Measurements from ENCODE around the gene ZNF616. TPM values are rescaled to one million over a fixed set of nuclear protein-coding genes. Genes with fewer than 3 reads are reported as not detected.

Gene ZNF616
- total RNA-seq, 1 donor from 2014 or later, result 18.9 TPM

DNA sequence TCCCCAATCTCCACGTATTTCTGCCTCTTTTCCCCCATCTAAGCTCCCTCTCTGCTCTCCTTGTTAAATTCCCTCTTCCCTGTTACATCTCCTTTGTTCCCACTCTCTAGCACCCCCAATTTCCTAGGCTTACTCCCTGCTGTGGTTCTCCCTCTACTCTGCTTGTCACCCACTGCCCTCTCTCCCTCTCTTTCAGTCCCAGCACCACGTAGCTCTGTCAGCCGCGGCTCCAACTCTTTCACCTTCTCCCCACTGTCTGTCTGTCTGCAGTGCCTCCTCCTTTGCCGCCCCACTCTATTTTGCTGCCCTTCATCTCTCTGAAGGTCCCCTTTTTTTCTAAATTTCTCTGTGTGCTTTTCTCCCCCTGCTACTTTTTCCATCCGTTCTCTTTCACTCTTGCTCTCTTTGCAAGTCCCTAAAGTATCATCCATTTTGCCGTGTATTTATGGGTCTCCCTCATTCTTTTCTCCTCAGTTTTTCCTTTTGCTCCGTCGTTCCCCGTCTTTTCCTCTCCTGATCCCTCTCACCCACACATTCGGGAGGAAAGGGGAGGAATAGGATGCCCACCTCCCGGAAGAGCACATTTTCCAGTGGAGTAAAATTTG, 45.1 kb downstream of the ZNF616 start:
- H3K27me3 Mint-ChIP-seq (ENCODE audit: low read depth), result peaks cover 9% of the 10 kb centered on the region
- H3K36me3 Mint-ChIP-seq (ENCODE audit: low read depth), result peaks cover 64% of the 10 kb centered on the region
- H3K27ac Mint-ChIP-seq (ENCODE audit: unreplicated experiment), result peak overlapping the region; percentile 39
- peaks cover 15% of the 10 kb centered on the region for H3K4me1 Mint-ChIP-seq
- H3K9me3 Mint-ChIP-seq, result peaks cover 20% of the 10 kb centered on the region
- TF ChIP-seq, protein P1, sequence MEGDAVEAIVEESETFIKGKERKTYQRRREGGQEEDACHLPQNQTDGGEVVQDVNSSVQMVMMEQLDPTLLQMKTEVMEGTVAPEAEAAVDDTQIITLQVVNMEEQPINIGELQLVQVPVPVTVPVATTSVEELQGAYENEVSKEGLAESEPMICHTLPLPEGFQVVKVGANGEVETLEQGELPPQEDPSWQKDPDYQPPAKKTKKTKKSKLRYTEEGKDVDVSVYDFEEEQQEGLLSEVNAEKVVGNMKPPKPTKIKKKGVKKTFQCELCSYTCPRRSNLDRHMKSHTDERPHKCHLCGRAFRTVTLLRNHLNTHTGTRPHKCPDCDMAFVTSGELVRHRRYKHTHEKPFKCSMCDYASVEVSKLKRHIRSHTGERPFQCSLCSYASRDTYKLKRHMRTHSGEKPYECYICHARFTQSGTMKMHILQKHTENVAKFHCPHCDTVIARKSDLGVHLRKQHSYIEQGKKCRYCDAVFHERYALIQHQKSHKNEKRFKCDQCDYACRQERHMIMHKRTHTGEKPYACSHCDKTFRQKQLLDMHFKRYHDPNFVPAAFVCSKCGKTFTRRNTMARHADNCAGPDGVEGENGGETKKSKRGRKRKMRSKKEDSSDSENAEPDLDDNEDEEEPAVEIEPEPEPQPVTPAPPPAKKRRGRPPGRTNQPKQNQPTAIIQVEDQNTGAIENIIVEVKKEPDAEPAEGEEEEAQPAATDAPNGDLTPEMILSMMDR (conservative IDR thresholded peaks at IDR 0.05), result no peak
- H3K4me3 Mint-ChIP-seq, result peak overlapping the region; percentile 92
- peak; percentile 2 for DNase-seq (ENCODE audit: low read depth, low spot score)

DNA sequence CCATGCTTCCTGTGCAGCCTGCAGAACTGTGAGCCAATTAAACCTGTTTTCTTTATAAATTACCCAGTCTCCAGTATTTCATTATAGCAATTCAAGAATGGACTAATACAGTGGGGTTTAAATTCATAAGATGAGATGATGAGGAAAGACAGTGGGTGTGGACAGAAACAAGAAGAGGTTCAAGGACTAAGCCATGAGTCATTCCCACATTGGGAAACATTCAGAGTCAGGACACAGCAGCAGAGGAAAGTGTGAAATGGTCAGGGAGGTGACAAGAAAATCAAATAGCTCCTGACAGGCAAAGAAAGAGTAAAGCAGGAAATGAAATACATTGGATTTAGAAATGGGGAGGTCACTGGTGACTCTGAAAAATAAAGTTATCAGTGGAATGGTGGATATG, 53.3 kb downstream of the ZNF616 start:
- H3K36me3 Mint-ChIP-seq (ENCODE audit: low read depth), result peaks cover 89% of the 10 kb centered on the region
- H3K4me1 Mint-ChIP-seq, result no peaks in the 10 kb centered on the region
- TF ChIP-seq, protein P1 (conservative IDR thresholded peaks at IDR 0.05), result no peak
- H3K27ac Mint-ChIP-seq (ENCODE audit: unreplicated experiment), result no peak overlapping the region
- peaks cover 40% of the 10 kb centered on the region for H3K9me3 Mint-ChIP-seq
- H3K27me3 Mint-ChIP-seq (ENCODE audit: low read depth), result no peaks in the 10 kb centered on the region
- DNase-seq (ENCODE audit: low read depth, low spot score), result no peak
- no peak overlapping the region for H3K4me3 Mint-ChIP-seq

DNA sequence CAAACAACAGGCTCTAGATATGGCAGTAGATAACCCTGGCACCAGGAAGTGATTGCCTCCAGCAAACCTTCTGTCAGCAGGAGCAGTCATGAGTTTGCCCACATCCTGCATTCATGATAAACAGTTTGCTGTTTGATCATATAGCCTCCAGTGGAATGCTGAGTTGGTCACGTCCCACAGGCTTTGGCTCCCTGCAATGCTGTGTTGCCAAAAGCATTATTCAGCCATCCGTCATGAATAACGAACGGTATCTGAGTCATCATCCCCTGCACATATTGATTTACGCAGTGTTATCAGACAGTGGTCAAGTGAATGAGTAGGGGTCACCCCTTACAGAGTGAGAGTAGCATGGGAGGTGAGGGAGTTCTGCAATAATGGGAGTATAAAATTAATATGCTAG, 69.2 kb downstream of the ZNF616 start:
- H3K4me1 Mint-ChIP-seq, result no peaks in the 10 kb centered on the region
- H3K9me3 Mint-ChIP-seq, result peaks cover 42% of the 10 kb centered on the region
- TF ChIP-seq, protein P1 (conservative IDR thresholded peaks at IDR 0.05), result no peak
- DNase-seq (ENCODE audit: low read depth, low spot score), result no peak
- peaks cover 77% of the 10 kb centered on the region for H3K36me3 Mint-ChIP-seq (ENCODE audit: low read depth)
- H3K27me3 Mint-ChIP-seq (ENCODE audit: low read depth), result no peaks in the 10 kb centered on the region
- H3K27ac Mint-ChIP-seq (ENCODE audit: unreplicated experiment), result no peak overlapping the region
- no peak overlapping the region for H3K4me3 Mint-ChIP-seq

DNA sequence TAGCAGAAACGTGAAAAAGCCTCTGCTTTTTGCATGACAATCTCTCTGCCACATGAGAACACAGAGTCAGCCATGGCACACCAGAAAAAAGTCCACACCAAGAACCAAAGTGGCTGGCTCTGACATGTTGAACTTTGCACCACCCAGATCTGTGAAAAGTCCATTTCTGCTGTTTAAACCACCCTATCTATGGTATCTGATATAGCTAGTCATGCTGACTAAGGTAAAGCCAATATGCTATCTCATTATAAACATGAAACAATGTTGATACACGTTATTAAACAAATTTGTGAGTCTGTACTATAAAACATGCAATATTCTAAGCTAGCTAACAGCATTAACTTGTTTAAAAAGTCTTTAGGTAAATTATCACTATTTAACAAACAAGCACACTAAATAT, 70.1 kb downstream of the ZNF616 start:
- no peaks in the 10 kb centered on the region for H3K4me1 Mint-ChIP-seq
- TF ChIP-seq, protein P1 (conservative IDR thresholded peaks at IDR 0.05), result no peak
- H3K27ac Mint-ChIP-seq (ENCODE audit: unreplicated experiment), result no peak overlapping the region
- H3K36me3 Mint-ChIP-seq (ENCODE audit: low read depth), result peaks cover 77% of the 10 kb centered on the region
- DNase-seq (ENCODE audit: low read depth, low spot score), result no peak
- no peaks in the 10 kb centered on the region for H3K27me3 Mint-ChIP-seq (ENCODE audit: low read depth)
- H3K4me3 Mint-ChIP-seq, result no peak overlapping the region
- H3K9me3 Mint-ChIP-seq, result peaks cover 42% of the 10 kb centered on the region

DNA sequence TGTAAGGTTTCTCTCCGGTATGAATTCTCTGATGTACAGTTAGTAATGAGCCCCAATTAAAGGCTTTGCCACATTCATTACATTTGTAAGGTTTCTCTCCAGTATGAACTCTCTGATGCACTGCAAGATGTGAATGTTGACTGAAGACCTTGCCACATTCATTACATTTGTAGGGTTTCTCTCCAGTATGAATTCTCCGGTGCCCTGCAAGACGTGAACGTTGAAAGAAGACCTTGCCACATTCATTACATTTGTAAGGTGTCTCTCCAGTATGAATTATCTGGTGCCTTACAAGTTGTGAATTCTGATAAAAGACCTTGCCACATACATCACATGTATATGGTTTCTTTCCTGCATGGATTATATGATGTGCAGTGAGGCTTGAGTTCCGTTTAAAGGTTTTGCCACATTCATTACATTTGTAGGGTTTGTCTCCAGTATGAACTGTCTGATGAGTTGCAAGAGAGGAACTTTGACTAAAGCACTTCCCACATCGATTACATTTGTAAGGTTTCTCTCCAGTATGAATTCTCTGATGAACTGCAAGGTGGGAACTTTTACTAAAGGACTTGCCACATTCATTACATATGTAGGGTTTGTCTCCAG, 73.4 kb downstream of the ZNF616 start:
- no peaks in the 10 kb centered on the region for H3K27me3 Mint-ChIP-seq (ENCODE audit: low read depth)
- no peak for DNase-seq (ENCODE audit: low read depth, low spot score)
- no peak overlapping the region for H3K27ac Mint-ChIP-seq (ENCODE audit: unreplicated experiment)
- no peak overlapping the region for H3K4me3 Mint-ChIP-seq
- no peaks in the 10 kb centered on the region for H3K4me1 Mint-ChIP-seq
- peaks cover 44% of the 10 kb centered on the region for H3K9me3 Mint-ChIP-seq
- TF ChIP-seq, protein P1 (conservative IDR thresholded peaks at IDR 0.05), result no peak
- peaks cover 76% of the 10 kb centered on the region for H3K36me3 Mint-ChIP-seq (ENCODE audit: low read depth)

All from neural crest cell (in vitro differentiated cells).